Measurements from ENCODE around the gene NRXN3. TPM values are rescaled to one million over a fixed set of nuclear protein-coding genes. Genes with fewer than 3 reads are reported as not detected.

NRXN3 gene
- total and polyA plus RNA-seq, 2 donors (not counting 1 experiment from before 2014, with no cell fraction given): not detected

DNA sequence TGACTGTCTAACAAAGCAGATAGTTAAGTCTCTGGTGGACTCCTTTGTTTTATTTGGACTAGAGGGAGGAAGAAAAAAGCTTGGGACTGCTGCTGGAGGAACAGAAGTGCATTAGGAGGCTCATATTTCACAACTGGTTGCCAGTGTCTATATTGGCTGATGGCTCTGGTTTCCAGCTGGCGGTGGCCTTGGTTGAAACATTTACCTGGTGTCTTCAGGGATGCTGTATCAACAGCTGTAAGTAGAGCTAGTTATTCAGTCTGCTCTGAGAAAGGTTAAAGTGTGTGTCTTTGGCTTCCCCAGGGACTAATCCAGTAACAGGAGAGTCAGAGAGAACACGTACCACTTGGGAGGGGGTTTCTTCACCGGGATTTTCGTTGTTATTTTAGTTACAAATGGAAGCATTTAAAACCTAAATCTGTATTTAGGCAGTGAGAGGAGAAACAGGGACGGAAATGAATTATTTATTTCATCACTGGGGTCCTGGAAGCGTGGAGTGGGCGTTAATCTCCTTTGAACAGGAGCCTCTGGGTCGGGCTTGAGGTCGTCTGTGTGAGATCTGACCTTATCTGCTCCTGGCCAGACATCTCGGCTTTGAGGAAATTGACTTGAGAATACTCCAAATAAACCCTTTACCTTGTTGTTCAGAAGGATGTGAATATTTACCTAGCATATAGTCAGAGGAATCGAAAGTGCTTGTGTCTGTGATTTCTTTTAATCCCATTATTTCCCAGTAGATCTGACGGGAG is 149.9 kb downstream of the NRXN3 start:
- DNase-seq: no peak
- ChIA-PET CTCF (no interaction called here), POLR2A (no interaction called here)
- no peaks in the 10 kb centered on the region for H4K20me1 ChIP-seq (ENCODE audit: control insufficient read depth, insufficient read depth, low read length, poor library complexity, severe bottlenecking)
- no peaks in the 10 kb centered on the region for H3K36me3 ChIP-seq (replicated peaks in 1 of 2; ENCODE audit: control extremely low read depth in 1 of 2, control insufficient read depth in 1 of 2, extremely low read depth in 1 of 2, insufficient read depth in 2 of 2, low read length in 1 of 2)
- no peak overlapping the region for H3K27ac Mint-ChIP-seq
- H3K9me3 Mint-ChIP-seq (ENCODE audit: insufficient read depth): no peaks in the 10 kb centered on the region
- no peak for ATAC-seq (ENCODE audit: low read depth)
- H3K4me3 Mint-ChIP-seq: no peak overlapping the region
- no peaks in the 10 kb centered on the region for H3K27me3 ChIP-seq (replicated peaks in 1 of 4; ENCODE audit: control extremely low read depth in 1 of 4, control insufficient read depth in 3 of 4, insufficient read depth in 4 of 4, low read length in 3 of 4)
- no peaks in the 10 kb centered on the region for H3K4me1 ChIP-seq (ENCODE audit: control insufficient read depth in 2 of 2, insufficient read depth in 2 of 2, low read length in 2 of 2)
- TF ChIP-seq, protein P1, sequence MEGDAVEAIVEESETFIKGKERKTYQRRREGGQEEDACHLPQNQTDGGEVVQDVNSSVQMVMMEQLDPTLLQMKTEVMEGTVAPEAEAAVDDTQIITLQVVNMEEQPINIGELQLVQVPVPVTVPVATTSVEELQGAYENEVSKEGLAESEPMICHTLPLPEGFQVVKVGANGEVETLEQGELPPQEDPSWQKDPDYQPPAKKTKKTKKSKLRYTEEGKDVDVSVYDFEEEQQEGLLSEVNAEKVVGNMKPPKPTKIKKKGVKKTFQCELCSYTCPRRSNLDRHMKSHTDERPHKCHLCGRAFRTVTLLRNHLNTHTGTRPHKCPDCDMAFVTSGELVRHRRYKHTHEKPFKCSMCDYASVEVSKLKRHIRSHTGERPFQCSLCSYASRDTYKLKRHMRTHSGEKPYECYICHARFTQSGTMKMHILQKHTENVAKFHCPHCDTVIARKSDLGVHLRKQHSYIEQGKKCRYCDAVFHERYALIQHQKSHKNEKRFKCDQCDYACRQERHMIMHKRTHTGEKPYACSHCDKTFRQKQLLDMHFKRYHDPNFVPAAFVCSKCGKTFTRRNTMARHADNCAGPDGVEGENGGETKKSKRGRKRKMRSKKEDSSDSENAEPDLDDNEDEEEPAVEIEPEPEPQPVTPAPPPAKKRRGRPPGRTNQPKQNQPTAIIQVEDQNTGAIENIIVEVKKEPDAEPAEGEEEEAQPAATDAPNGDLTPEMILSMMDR (IDR thresholded peaks at IDR 0.05): no peak
- TF ChIP-seq EZH2 (IDR thresholded peaks at IDR 0.05; ENCODE audit: borderline replicate concordance, insufficient read depth, low read depth, low read length, poor library complexity, severe bottlenecking): no peak
- no peak overlapping the region for H3K4me3 ChIP-seq (ENCODE audit: control extremely low read depth in 1 of 5, extremely low read depth in 1 of 5, insufficient read depth in 1 of 5, low read depth in 2 of 5, low read length in 4 of 5)
- H2AFZ ChIP-seq (ENCODE audit: insufficient read depth, low read depth, low read length, poor library complexity, severe bottlenecking): no peak overlapping the region
- no peaks in the 10 kb centered on the region for H3K9me3 ChIP-seq (ENCODE audit: control extremely low read depth in 1 of 3, control insufficient read depth in 2 of 3, insufficient read depth in 1 of 3, low read length in 2 of 3)
- no peak overlapping the region for H3K9ac ChIP-seq (ENCODE audit: low read length)
- no peaks in the 10 kb centered on the region for H3K4me1 Mint-ChIP-seq
- H3K27ac ChIP-seq (ENCODE audit: low read length in 2 of 2): no peak overlapping the region
- peaks cover 20% of the 10 kb centered on the region for H3K27me3 Mint-ChIP-seq
- no peaks in the 10 kb centered on the region for H3K79me2 ChIP-seq (ENCODE audit: control insufficient read depth, insufficient read depth, low read length)
- intact Hi-C loops (cut with micrococcal nuclease): no loop called here
- 21% methylated on average over 9 of the region's 12 CpGs for WGBS (ENCODE audit: insufficient coverage)
- H3K4me2 ChIP-seq (replicated peaks; ENCODE audit: low read depth, low read length, poor library complexity, severe bottlenecking): no peak overlapping the region

DNA sequence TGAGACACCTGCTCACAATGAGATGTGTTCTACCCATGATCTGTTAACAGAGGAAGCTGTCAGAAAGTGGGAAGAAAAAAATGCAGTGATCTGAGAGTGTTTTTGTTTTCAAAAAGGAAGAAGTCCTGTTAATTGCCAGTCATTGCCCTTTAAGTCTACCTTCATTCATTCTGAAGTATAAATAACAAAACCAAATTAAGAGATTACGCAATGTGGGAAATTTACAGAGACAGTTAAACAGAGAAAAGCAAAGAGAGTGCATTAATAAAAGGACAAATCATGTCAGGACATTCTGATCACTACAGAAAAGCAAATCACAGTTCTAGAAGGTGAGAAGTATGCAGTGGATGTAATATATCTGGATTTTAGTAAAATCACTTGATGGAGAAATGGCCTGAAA is 154.2 kb downstream of the NRXN3 start:
- ChIA-PET POLR2A (no interaction called here), CTCF (no interaction called here)
- Mint-ChIP-seq H3K27ac (no peak overlapping the region), H3K4me3 (no peak overlapping the region), H3K27me3 (peaks cover 15% of the 10 kb centered on the region), H3K9me3 (ENCODE audit: insufficient read depth) (no peaks in the 10 kb centered on the region), H3K4me1 (no peaks in the 10 kb centered on the region)
- ATAC-seq (ENCODE audit: low read depth) (no peak), DNase-seq (no peak)
- Histone ChIP-seq H3K36me3 (replicated peaks in 1 of 2; ENCODE audit: control extremely low read depth in 1 of 2, control insufficient read depth in 1 of 2, extremely low read depth in 1 of 2, insufficient read depth in 2 of 2, low read length in 1 of 2) (no peaks in the 10 kb centered on the region), H2AFZ (ENCODE audit: insufficient read depth, low read depth, low read length, poor library complexity, severe bottlenecking) (no peak overlapping the region), H3K4me3 (ENCODE audit: control extremely low read depth in 1 of 5, extremely low read depth in 1 of 5, insufficient read depth in 1 of 5, low read depth in 2 of 5, low read length in 4 of 5) (no peak overlapping the region), H3K9ac (ENCODE audit: low read length) (no peak overlapping the region), H3K4me1 (ENCODE audit: control insufficient read depth in 2 of 2, insufficient read depth in 2 of 2, low read length in 2 of 2) (no peaks in the 10 kb centered on the region), H3K79me2 (ENCODE audit: control insufficient read depth, insufficient read depth, low read length) (no peaks in the 10 kb centered on the region), H3K27ac (ENCODE audit: low read length in 2 of 2) (no peak overlapping the region), H3K4me2 (replicated peaks; ENCODE audit: low read depth, low read length, poor library complexity, severe bottlenecking) (no peak overlapping the region), H3K9me3 (ENCODE audit: control extremely low read depth in 1 of 3, control insufficient read depth in 2 of 3, insufficient read depth in 1 of 3, low read length in 2 of 3) (no peaks in the 10 kb centered on the region), H4K20me1 (ENCODE audit: control insufficient read depth, insufficient read depth, low read length, poor library complexity, severe bottlenecking) (no peaks in the 10 kb centered on the region), H3K27me3 (replicated peaks in 1 of 4; ENCODE audit: control extremely low read depth in 1 of 4, control insufficient read depth in 3 of 4, insufficient read depth in 4 of 4, low read length in 3 of 4) (no peaks in the 10 kb centered on the region)
- no peak for TF ChIP-seq EZH2 (IDR thresholded peaks at IDR 0.05; ENCODE audit: borderline replicate concordance, insufficient read depth, low read depth, low read length, poor library complexity, severe bottlenecking)
- TF ChIP-seq, protein P1 (IDR thresholded peaks at IDR 0.05): no peak
- intact Hi-C loops (cut with micrococcal nuclease): no loop called here
- no CpG with 5 or more reads among the region's 1 CpG for WGBS (ENCODE audit: insufficient coverage)
